ENCODE data around the gene ALKBH6.

The ALKBH6 gene

GRCh38 chr19:36019061-36019670, 5.2 kb upstream of the ALKBH6 start:
- TF ChIP-seq TCF12 (IDR thresholded peaks at IDR 0.05; ENCODE audit: low read depth) (no peak), FOXM1 (IDR thresholded peaks at IDR 0.05; ENCODE audit: borderline replicate concordance, low read depth) (no peak), CREB1 (IDR thresholded peaks at IDR 0.05; ENCODE audit: low read depth) (no peak)

GRCh38 chr19:36013280-36014011, 567 bp downstream of the ALKBH6 start:
- 0 out of 2 replicates have a peak, but pooled peaks have one; percentile 54 for TF ChIP-seq ZBTB7A (IDR thresholded peaks at IDR 0.05; ENCODE audit: low read depth)
- no peak for TF ChIP-seq USF1 (IDR thresholded peaks at IDR 0.05)

- no peak for TF ChIP-seq CEBPB (IDR thresholded peaks at IDR 0.05)
- TF ChIP-seq TEAD4 (IDR thresholded peaks at IDR 0.05) = no peak
- no peak for TF ChIP-seq ZBTB7A (IDR thresholded peaks at IDR 0.05; ENCODE audit: low read depth)
- TF ChIP-seq FOXM1 (IDR thresholded peaks at IDR 0.05; ENCODE audit: borderline replicate concordance, low read depth) = no peak
- no peak for TF ChIP-seq RAD21 (IDR thresholded peaks at IDR 0.05; ENCODE audit: low read depth)
- no peak for TF ChIP-seq EGR1 (IDR thresholded peaks at IDR 0.05)
- no peak for TF ChIP-seq NFIC (IDR thresholded peaks at IDR 0.05)
- no peak for TF ChIP-seq YY1 (IDR thresholded peaks at IDR 0.05; ENCODE audit: low read depth)
- no peak for TF ChIP-seq REST (IDR thresholded peaks at IDR 0.05; ENCODE audit: low read depth)
- no peak for TF ChIP-seq CREB1 (IDR thresholded peaks at IDR 0.05; ENCODE audit: low read depth)
- TF ChIP-seq USF1 (IDR thresholded peaks at IDR 0.05) = no peak
These were observed 3.6 kb downstream of the ALKBH6 start for GRCh38 chr19:36010402-36010801.

GRCh38 chr19:36009633-36010379, 4.2 kb downstream of the ALKBH6 start:
- TF ChIP-seq RAD21 (IDR thresholded peaks at IDR 0.05; ENCODE audit: low read depth) (no peak), EGR1 (IDR thresholded peaks at IDR 0.05) (no peak), TCF12 (IDR thresholded peaks at IDR 0.05; ENCODE audit: low read depth) (no peak), MAX (IDR thresholded peaks at IDR 0.05) (no peak), YY1 (IDR thresholded peaks at IDR 0.05; ENCODE audit: low read depth) (no peak), USF1 (IDR thresholded peaks at IDR 0.05) (no peak), EP300 (IDR thresholded peaks at IDR 0.05; ENCODE audit: borderline replicate concordance) (no peak), CREB1 (IDR thresholded peaks at IDR 0.05; ENCODE audit: low read depth) (no peak), TAF1 (IDR thresholded peaks at IDR 0.05; ENCODE audit: low read depth) (no peak), NFIC (IDR thresholded peaks at IDR 0.05) (no peak), CEBPB (IDR thresholded peaks at IDR 0.05) (no peak), FOXM1 (IDR thresholded peaks at IDR 0.05; ENCODE audit: borderline replicate concordance, low read depth) (no peak), ZBTB7A (IDR thresholded peaks at IDR 0.05; ENCODE audit: low read depth) (no peak), TEAD4 (IDR thresholded peaks at IDR 0.05) (no peak), REST (IDR thresholded peaks at IDR 0.05; ENCODE audit: low read depth) (no peak)

- TF ChIP-seq MAX (IDR thresholded peaks at IDR 0.05) (peak; percentile 81; the same call in 1 of the 2 replicates), EP300 (IDR thresholded peaks at IDR 0.05; ENCODE audit: borderline replicate concordance) (no peak), CREB1 (IDR thresholded peaks at IDR 0.05; ENCODE audit: low read depth) (no peak), TAF1 (IDR thresholded peaks at IDR 0.05; ENCODE audit: low read depth) (no peak), NFIC (IDR thresholded peaks at IDR 0.05) (0 out of 2 replicates have a peak, but pooled peaks have one; percentile 6), ZBTB7A (IDR thresholded peaks at IDR 0.05; ENCODE audit: low read depth) (no peak), TEAD4 (IDR thresholded peaks at IDR 0.05) (peak; percentile 22; the same call in 1 of the 2 replicates)
These were observed 4.8 kb downstream of the ALKBH6 start for GRCh38 chr19:36009220-36009619.
